Neutrophil (primary cell): ENCODE results near the gene TUT7.
A peak's percentile ranks its signal among the peaks of the same experiment; 100 is the strongest.

Experiments used
- H3K27ac ChIP-seq: fragments of 200-600 bp; sonication (generic); 2 replicates; pipeline ENCODE4 v1.5.1; 2016; ENCODE audit warnings: mild to moderate bottlenecking, moderate library complexity
- H3K27me3 ChIP-seq: fragments of 200-600 bp; sonication (generic); 2 replicates; pipeline ENCODE4 v1.6.0; 2016; ENCODE audit warnings: mild to moderate bottlenecking
- H3K36me3 ChIP-seq: fragments of 200-600 bp; sonication (generic); 2 replicates; pipeline ENCODE4 v1.5.1; 2017
- H3K4me1 ChIP-seq, 2 experiments: fragments of 200-600 bp in 1 of 2; sonication (generic) in 1 of 2; 1 replicate in 1 of 2; 2 replicates in 1 of 2; pipeline versions ENCODE4 v1.5.1 to v1.6.1; 2013 to 2016; ENCODE audit warnings: low read depth in 1 of 2, low read length in 1 of 2, mild to moderate bottlenecking in 1 of 2, moderate library complexity in 1 of 2; ENCODE audit not compliant: control insufficient read depth in 1 of 2, insufficient read depth in 1 of 2
- H3K4me3 ChIP-seq, 2 experiments: fragments of 200-600 bp in 1 of 2; sonication (generic) in 1 of 2; 1 replicate in 1 of 2; 2 replicates in 1 of 2; pipeline ENCODE4 v1.5.1; 2013 to 2016; ENCODE audit warnings: low read depth in 1 of 2, low read length in 1 of 2, mild to moderate bottlenecking in 1 of 2, moderate library complexity in 1 of 2
- H3K9me3 ChIP-seq: fragments of 200-600 bp; sonication (generic); 2 replicates; pipeline ENCODE4 v1.5.1; 2016
- TF ChIP-seq, protein P1 (sequence below): fragments of 200-600 bp; sonication (generic); IDR thresholded peaks from 2 replicates; pipeline ENCODE4 v1.5.1; 2016; ENCODE audit warnings: antibody characterized with exemption

Gene TUT7

DNA sequence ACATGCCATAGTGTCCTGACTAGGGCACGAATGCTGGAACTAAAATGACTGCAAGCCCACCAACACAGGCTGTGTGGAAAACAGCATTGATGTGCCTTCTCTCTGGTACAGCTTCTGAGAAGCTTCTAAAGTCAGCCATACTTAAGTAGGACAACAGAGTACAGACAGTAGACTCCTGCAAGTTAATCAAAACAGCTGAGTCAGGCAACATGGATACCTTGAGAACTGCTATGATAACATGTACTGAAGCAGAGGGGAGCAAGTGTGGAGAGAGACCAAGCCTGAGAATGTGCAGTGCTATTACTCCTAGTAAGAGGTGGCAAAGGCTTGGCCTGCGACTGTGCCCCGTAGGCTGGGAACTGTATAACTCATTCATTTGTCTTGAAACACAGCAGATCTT, 74.4 kb downstream of the TUT7 start:
- H3K27ac ChIP-seq: no peak overlapping the region
- no peak overlapping the region for H3K4me3 ChIP-seq
- peaks cover 3% of the 10 kb centered on the region for H3K36me3 ChIP-seq
- peaks cover 36 to 39% of the 10 kb centered on the region in 2 experiments for H3K4me1 ChIP-seq
- TF ChIP-seq, protein P1, sequence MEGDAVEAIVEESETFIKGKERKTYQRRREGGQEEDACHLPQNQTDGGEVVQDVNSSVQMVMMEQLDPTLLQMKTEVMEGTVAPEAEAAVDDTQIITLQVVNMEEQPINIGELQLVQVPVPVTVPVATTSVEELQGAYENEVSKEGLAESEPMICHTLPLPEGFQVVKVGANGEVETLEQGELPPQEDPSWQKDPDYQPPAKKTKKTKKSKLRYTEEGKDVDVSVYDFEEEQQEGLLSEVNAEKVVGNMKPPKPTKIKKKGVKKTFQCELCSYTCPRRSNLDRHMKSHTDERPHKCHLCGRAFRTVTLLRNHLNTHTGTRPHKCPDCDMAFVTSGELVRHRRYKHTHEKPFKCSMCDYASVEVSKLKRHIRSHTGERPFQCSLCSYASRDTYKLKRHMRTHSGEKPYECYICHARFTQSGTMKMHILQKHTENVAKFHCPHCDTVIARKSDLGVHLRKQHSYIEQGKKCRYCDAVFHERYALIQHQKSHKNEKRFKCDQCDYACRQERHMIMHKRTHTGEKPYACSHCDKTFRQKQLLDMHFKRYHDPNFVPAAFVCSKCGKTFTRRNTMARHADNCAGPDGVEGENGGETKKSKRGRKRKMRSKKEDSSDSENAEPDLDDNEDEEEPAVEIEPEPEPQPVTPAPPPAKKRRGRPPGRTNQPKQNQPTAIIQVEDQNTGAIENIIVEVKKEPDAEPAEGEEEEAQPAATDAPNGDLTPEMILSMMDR: no peak
- H3K9me3 ChIP-seq: no peaks in the 10 kb centered on the region
- H3K27me3 ChIP-seq: no peaks in the 10 kb centered on the region

DNA sequence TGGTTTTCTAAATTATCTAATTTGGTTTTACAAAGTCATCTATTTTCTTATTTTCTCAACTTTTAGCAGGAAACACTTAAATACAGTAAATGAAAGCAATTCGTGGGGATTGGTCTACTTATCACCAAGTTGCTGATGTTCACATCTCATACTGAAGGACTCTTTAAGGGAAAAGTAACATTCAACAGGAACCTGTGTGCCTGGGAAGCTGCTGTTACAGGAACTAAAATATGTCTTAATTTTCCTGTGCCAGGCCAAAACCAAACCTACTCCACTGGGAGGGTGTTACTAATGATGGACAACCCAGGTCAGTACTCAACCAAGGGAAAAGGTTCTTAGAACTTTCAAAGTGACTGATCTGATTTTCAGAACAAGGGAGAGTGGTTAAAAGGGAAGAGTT, 77.1 kb downstream of the TUT7 start:
- peak overlapping the region; percentile 27 for H3K27ac ChIP-seq

DNA sequence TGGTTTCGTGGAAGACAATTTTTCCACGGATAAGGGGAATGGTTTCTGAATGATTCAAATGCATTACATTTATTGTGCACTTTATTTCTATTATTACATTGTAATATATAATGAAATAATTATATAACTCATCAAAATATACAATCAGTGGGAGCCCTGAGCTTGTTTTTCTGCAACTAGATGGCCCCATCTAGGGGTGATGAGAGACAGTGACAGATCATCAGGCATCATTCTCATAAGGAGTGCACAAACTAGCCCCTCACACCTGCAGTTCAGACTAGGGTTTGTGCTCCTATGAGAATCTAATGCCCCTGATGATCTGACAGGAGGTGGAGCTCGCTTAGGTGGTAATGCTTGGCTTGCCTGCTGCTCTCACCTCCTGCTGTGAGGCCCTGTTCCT, 78.2 kb downstream of the TUT7 start:
- Histone ChIP-seq H3K27ac (no peak overlapping the region), H3K9me3 (no peaks in the 10 kb centered on the region), H3K4me3 (no peak overlapping the region), H3K36me3 (peaks cover 31% of the 10 kb centered on the region), H3K27me3 (no peaks in the 10 kb centered on the region), H3K4me1 (peaks cover 7 to 9% of the 10 kb centered on the region in 2 experiments)
- TF ChIP-seq, protein P1: no peak

More for the DNA sequence above, 77.1 kb downstream of the TUT7 start:
- no peaks in the 10 kb centered on the region for H3K27me3 ChIP-seq
- H3K36me3 ChIP-seq: peaks cover 21% of the 10 kb centered on the region
- H3K4me1 ChIP-seq: peaks cover 14 to 18% of the 10 kb centered on the region in 2 experiments
- no peak overlapping the region for H3K4me3 ChIP-seq
- no peaks in the 10 kb centered on the region for H3K9me3 ChIP-seq
- TF ChIP-seq, protein P1: no peak

DNA sequence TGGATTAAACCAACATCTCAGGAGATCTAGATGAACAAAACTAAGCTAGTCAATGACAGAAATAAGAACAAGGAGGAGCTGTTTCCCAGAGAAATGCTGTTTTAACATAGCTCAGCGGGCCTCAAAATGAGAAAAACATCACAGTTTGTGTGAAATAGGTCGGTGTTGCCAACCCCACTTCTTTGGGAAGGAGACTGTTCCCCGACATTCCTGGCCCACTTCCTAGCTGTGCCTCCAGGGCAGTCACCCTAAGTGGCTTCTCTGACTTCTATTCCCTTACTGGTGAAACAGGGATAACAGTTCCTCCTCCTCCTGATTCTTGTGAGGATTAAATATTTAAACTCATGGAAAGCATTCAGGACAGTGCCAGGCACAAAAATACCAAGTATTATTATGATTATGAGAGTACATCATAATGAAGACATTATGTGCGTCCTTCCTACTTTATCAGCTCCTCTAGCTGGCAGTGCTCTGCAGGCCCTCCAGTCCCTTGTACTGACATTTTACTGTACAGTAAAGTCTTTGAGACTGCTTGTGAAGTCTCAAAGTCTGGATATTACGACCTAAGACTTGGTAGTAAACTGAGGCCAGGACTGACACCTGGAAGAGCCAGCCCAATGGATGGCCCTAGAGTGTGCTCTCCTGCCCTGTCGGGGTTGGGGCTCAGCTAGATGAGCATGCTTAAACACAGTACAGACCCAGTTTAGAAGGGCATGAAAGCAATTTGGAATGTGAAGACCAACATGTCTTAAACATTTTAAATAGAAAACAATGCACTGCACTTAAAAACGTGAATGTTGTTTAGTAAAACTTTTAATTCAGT, 79.2 kb downstream of the TUT7 start:
- TF ChIP-seq, protein P1: no peak
- Histone ChIP-seq H3K27ac (no peak overlapping the region), H3K4me3 (no peak overlapping the region), H3K36me3 (peaks cover 32% of the 10 kb centered on the region), H3K9me3 (no peaks in the 10 kb centered on the region), H3K4me1 (peaks cover 7% of the 10 kb centered on the region in 2 experiments), H3K27me3 (no peaks in the 10 kb centered on the region)

DNA sequence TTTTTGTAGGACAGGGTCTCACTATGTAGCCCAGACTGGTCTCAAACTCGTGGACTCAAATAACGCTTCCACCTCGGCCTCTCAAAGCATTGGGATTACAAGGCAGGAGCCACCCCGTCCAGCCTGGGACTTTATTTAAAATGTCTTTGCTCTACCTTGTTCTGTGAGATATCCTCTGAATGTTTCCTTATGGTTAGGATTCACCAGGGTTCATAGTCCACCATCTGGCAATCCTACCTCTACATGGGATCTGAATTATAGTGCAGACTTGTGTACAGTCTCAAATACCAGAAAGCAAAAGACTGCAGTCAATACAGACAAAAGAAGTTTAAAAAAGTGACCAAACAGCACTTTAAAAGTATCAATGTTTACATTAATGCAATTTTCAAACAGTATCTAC, 82.0 kb downstream of the TUT7 start:
- H3K4me3 ChIP-seq: no peak overlapping the region
- H3K9me3 ChIP-seq: no peaks in the 10 kb centered on the region
- peaks cover 29% of the 10 kb centered on the region for H3K36me3 ChIP-seq
- peaks cover 2 to 3% of the 10 kb centered on the region in 2 experiments for H3K4me1 ChIP-seq
- TF ChIP-seq, protein P1: no peak
- H3K27me3 ChIP-seq: no peaks in the 10 kb centered on the region
- no peak overlapping the region for H3K27ac ChIP-seq
